NCI-H774 (cell line): ENCODE measurements around the gene ZNF414.
"Not testable (repeated sequence)": the region's sequence is repeated elsewhere in the genome, so short reads cannot be mapped to it uniquely, and the experiment has no call there.

ENCODE experiments used
- DNase-seq: peaks from one replicate; lab custom pipeline; 2025; lab: John Stamatoyannopoulos, UW

The ZNF414 gene, protein sequence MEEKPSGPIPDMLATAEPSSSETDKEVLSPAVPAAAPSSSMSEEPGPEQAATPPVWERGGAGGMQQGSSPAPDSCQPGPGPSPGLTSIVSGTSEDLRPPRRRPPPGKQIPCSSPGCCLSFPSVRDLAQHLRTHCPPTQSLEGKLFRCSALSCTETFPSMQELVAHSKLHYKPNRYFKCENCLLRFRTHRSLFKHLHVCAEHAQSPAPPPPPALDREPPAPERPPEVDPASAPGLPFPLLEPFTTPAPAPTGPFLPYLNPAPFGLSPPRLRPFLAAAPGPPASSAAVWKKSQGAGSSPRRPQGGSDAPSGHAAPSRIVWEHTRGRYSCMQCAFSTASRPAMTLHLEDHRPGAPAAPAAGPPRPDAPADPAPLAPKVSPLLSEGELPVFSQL

DNA sequence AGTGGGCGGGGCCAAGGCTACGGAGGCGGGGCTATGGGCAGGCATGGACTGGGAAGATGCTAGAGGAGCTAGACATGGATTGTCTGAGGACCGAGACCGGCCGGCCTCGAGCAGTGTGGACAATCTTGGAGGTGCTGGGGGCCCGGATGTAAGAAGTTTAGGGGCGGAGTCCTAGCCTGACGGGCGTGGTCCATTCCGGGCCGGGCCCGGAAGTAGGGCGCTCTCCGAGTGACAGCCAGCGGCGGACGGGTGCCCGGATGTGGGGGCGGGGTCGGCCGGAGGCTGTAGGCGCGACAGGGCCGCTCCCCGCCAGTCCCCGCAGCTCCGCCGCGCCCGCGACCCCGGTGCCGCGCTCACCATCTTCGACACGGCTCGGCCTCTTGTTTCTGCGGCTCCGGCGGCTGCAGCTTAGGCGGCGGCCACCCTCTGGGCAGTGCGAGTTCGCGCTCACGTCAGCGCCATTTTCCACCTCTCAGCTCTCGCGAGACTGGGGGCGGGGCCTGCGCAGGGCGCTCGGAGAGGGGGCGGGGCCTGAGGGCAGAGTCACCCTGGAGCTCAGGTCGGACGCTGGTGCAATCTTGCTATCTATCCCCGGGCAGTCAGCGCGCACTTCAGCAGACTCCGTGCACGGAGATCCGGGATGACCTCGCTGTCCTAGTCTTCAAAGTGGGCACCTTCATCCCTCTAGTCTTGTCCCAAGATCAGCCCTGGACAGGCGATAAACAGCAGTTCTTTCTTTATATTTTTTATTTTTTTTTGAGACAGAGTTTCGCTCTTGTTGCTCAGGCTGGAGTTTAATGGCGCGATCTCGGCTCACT is at the start of gene ZNF414:
Gene ZNF414, minus strand, starts transcription at position 481 of the 818 bp plus-strand sequence. Its CDS starts 121 bp downstream, at position 360.
- peak; percentile 82 for DNase-seq

DNA sequence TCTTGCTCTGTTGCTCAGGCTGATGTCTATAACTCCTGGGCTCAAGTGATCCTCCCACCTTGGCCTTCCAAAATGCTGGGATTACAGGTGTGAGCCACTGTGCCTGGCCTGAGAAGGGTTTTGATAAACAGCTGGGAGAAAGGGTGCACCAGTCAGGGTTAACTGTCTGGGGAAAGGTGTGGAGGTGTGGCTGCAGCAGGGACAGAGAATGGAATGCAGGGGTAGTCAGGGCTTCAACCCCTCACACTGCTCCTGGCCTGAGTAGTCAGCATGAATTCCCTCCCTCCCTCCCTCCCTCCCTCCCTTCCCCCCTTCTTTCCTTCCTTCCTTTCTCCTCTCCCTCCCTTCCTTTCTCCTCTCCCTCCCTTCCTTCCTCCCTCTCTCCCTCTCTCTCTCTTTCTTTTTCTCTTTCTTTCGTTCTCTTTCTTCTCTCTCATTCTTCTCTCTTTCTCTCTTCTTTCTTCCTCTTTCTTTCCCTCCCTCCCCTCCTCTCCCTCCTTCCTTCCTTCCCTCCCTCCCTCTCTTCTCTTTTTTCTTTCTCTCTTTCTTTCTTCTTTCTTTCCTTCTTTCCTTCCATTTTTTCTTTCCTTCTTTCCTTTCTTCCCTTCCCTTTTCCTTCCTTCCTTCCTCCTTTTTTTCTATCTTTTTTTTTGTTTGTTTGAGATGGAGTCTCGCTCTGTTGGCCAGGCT is 47.3 kb upstream of the ZNF414 start:
- no peak for DNase-seq

DNA sequence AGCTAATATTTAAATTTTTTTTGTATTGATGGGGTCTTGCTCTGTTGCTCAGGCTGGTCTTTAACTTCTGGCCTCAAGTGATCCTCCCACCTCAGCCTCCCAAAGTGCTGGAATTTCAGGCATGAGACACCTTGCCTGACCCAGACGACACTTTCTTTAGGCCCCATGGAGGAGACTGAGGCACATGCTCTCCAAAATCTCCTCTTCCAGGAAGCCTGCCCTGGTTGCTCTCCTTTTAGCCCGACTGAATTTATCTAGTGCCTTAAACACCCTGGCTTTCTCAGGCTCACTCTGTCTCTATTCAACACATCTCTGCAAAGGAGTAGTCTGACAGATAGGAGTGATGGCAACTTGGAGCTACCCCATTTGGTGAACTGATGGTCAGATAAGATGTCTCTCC is 44.4 kb upstream of the ZNF414 start:
- no peak for DNase-seq

DNA sequence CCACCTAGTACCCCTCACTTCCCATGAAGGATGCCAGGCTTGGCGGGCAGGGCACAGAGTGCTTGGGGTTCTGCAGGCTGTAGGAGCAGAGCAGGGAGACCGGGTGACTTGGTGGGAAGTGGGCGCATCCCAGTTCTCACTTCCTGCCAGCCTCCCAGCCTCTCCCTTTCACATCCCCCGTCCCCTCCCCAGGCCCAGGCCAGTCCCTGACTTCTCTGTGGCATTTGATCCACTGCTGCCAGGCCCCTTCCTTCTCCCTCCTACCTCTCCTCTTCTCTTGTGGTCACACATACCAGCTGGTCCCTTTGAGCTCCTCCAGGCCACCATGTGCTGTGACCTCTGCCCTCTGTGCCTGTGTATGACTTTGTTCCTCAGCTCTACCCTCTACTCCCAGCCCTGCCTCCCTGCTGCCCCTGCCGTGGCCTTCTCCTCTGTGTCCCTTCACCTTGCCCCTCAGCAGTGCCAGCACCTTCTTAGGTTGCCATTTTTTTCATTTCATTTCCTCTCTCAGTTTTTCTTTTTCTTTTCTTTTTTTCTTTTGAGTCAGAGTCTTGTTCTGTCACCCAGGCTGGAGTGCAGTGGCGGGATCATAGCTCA is 43.8 kb upstream of the ZNF414 start:
- no peak for DNase-seq

DNA sequence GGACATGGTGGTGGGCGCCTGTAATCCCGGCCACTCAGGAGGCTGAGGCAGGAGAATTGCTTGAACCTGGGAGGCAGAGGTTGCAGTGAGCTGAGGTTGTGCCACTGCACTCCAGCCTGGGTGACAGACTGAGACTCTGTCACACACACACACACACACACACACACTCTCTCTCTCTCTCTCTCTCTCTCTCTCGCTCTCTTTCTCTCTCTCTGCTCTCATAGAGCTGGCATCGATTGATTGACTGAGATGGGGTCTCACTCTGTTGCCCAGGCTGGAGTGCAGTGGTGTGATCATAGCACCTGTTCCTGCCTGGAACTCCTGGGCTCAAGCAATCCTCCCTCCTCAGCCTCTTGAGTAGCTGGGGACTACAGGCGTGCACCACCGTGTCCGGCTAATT is 39.8 kb upstream of the ZNF414 start:
- not testable (repeated sequence) for DNase-seq

DNA sequence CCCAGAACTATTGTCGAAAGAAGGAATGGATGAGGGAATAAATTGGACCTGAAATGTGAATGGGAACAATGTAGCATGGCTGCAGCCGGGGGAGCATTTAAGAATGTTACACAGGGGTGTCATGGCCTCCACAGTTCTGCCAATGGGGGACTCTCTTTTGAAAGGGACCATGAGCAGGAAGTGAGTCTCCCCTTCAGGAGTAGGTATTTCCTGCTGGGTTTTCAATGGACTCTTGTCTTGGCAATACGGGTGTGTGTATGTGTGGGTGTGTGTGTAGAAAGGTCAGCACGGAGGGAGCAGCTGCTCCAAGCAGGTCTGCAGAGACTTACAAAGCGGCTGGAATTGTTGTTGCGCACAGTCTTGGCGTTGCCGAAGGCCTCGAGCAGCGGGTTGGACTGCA is 38.8 kb upstream of the ZNF414 start:
- peak; percentile 5 for DNase-seq

DNA sequence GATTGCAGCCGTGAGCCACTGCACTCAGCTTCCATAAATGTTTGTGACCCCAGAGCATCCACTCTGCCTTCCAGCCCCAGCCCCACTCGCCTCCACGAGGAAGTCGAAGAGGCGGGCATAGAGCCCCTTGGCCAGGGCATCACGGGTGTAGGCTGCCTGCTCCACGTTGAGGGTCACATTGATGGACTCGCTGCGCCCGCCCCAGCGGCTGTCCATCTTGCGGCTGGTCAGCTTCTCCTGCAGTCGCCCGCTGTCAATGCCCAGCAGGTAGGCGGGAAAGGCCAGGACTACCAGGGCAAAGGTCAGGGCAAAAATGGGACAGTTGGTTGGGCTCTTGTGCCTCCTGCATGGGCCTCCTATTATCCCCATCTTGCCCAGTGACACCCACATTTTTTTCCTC is 36.1 kb upstream of the ZNF414 start:
- no peak for DNase-seq

DNA sequence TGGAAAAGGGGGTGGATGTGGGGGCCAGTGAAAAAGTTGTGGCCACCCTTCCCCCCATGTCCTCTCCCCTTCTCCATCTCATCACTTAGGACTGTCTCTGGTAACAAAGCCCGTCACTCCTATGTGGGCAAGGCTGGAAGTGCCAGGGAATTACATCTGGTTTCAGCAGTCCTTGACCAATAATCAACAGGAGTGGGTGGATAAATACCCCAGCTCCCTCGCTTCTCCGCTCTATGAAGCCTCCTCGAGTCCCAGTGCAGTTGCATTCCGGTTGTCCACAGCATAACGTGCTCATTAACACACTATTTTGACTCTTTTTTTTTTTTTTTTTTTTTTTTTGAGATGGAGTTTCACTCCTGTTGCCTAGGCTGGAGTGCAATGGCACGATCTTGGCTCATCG is 31.8 kb upstream of the ZNF414 start:
- no peak for DNase-seq

DNA sequence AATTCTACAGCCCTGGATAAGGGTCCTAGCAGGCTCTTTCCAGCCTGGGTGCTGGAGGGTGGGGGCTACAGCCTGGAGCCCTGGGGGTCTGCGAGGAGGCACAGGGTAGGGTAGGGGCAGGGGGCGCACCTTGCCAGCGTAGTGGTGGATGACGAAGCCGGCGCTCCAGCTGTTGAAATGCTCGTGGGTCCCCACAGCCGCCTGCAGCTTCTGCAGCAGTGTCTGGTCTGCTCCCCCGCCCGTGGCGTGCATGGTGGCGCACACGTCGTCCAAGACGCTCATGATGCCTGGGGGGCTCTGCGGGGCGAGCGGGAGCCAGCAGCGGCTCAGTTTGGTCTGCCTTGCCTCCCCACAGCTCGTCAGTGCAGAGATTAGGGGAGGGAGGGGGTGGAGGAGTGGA is 30.2 kb upstream of the ZNF414 start:
- no peak for DNase-seq

DNA sequence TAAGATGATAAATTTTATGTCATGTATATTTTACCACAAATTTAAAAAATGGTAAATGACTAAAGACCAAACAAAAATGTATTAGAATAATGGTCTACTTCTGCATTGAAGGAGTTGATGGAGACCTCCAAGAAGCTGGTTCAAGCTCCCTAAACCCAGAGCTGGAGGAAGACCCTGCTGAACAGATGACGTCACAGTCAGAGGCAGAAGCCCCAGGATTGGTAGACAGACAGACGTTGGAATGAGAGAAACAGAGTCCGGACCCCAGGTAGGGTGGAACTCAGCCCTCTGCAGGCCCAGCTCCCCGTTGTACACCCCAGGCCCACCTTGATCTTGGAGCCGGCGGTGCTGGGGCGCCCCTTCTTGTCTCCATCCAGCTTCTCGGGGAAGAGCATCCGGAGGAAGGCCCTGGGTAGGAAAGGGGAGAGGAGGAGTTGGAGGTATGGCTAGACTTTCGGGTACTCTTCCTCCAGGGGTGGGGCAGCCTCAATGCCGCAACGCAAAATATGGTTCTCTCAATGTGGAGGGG is 25.7 kb upstream of the ZNF414 start:
- DNase-seq, result no peak

DNA sequence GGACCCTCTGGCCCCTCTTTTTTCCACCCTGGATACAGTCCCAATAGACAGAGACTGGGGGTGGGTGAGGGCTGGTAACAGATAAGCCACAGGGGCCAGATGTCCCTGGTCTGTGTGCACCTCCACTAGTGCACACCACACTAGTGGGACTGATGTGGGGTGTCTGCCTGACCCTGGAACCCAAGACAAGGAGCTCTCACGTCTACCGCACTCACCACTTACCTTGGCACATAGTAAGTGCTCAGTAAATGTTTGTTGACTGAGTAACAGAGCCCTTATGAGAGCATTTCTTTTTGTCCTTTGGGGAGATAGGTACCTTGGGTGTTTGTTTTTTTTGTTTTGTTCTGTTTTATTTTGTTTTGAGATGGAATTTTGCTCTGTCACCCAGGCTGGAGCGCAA is 23.1 kb upstream of the ZNF414 start:
- DNase-seq, result no peak

DNA sequence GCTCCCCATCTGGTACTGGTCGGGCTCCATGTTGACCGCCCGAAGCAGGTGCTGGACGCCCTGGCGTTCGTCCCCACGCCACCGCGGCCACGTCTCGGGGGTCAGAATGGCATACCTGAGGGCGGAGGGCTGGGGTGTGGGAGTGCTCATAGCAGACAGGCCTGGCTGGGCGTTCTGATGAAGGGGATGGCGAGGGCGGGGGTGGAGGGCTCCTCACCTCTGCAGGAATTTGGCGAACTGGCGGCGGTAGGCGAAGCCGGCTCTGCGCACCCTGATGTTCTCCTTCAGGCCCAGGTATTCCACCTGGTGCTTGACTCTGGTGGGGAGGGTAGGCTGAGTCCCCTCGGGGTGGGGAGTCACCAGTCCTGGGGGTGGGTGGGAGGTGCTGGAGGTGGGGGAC is 22.3 kb upstream of the ZNF414 start:
- DNase-seq, result no peak

DNA sequence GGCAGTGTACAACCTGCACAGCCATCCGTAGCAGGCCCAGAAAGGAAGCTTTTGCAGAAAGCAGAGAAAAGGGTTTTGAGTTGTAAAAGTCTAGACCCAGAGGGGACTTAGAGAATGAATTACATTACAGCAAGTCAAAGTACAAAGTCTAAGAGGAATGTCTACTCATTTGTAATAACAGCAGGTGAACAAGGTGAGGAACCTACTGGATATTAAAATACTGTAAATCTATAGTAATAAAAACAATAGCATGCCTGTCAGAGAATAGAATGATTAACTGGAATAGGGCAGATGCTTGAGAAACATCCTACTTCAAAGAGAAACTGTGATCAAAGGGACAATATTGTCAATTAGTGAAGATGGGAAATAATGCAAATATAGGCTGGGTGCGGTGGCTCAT is 18.3 kb upstream of the ZNF414 start:
- no peak for DNase-seq

DNA sequence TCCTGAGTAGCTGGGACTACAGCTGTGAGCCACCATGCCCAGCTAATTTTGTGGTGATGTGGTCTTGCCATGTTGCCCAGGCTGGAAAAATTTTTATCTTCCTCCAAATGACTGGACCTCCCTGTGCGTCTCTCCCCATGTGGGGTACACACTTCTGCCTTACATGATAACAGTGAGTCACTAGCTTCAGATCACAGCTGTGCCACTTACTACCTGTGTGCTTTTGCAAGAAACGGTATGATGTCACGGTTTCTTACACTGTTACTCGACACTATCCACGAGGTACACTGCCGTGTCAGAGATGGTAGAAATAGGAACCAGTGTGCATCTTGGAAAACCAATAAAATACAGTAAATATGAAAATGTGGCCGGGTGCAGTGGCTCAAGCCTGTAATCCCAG is 17.5 kb upstream of the ZNF414 start:
- no peak for DNase-seq

DNA sequence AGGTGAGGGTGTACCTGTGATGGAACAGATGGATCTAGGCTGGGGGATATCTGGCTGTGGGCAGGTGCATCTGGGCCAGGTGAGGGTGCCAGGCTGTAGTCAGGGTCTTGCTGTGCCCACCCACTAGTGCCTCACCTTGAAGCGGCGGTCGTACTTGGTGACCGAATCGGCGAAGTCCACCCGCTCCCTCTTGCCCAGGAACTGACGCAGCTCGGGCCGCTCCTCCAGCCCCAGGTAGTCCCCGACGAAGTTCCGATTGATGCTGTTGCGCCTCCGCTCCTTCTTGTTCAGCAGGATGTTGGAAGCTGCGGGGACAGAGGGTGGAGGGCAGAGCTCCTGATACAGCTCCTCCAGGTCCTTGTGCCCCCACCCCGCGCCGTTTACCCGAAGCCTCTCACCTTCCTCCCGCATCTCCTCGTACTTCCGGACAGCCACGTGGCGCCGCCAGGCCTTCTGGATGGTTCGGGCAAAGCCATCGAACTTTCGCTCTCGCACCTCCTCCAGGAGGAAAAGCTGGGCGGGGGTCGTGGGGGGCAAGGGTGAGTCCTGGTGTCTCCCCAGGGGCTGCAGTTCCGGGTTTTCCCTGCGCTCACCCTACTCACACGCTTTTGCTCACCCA is 16.2 kb upstream of the ZNF414 start:
- DNase-seq, result no peak

DNA sequence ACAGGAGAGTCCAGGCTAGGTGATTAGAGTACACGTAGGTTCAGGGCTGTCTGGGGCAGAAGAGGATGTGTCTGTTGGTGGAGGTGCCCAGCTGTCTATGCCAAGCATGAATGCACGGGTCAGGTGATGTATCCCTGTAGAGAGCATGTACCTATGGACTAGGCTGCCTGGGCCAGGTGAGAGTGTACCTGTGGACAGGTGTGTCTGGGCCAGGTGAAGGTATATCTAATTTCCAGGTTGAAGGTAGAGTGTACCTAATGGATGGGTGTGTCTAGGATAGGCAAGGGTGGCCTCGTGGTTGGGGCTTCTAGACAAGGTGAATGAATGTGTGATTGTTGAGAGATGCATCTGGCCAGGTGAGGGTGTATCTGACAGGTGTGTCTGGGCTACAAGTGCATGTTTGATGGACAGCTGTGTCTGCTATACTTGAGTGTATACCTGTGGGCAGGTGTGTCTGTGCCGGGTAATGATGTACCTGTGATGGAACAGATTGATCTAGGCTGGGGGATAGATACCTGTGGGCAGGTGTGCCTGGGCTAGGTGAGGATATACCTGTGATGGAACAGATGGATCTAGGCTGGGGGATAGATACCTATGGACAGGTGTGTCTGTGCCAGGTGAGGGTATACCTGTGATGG is 15.5 kb upstream of the ZNF414 start:
- no peak for DNase-seq

DNA sequence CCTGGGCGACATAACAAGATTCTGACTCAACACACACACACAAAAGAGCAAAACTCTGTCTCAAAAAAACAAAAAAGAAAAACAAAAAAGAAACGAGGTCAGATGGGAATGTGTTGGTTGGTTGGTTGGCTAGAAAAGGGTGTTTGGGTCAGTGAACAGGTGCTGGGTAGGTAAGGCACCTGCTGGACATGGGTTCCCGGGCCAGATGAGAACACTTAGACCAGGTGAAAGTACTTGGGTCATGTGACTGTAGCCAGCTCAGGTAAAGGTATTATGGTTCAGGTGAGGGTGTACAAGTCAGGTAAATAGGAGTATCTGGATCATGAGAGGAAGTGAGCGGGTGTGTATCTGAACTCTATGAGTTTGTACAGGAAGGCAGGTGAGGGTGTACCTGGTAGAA is 14.5 kb upstream of the ZNF414 start:
- no peak for DNase-seq

DNA sequence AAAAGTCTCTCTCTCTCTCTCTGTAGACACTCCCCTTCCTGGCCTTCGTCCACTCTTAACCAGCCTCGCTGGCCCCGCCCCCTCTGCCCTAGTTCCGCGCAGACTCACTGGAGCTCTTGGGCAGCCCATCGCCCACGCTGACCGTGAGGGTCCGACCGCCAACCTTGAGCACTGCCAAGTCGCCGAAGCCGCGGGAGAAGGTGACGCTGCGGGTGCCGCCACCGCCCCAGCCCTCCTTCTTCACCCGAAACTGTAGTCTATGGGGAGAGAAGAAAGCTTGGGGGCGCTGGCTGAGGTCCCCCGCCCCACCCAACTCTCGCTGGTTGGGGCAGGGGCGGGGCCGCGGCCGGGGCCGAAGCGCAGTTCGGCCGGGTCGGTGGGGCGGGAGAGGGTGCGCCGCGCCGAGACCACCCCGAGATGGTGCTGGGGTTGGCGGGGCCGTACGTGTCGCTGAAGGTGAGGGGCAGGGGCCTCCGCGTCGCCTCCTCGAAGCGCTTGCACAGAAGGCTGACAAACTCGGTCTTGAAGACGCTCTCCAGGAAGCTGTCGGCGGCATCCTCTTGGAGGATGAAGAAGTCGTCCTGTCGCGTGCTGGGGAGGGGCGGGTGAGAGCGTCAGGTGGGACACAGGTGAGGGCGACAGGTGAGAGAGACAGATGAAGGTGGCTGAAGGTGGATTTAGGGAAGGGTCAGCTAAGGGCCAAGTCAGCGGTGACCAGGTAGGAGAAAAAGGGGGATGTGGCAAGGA is 12.6 kb upstream of the ZNF414 start:
- DNase-seq, result peak; percentile 70

DNA sequence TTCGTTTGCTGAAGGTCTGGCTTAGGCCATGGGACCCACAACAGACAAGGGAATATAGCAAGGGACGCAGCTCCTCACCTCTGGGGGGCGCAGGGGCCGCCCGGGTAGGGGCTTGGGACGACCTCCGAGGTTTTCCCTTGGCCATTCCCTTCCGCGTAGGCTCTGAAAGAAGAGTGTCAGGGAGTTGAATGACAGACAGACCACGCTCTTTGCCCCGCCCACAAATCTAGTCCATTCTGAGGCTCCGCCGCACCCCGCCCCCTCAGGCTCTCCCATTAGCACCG is 11.4 kb upstream of the ZNF414 start:
- no peak for DNase-seq

DNA sequence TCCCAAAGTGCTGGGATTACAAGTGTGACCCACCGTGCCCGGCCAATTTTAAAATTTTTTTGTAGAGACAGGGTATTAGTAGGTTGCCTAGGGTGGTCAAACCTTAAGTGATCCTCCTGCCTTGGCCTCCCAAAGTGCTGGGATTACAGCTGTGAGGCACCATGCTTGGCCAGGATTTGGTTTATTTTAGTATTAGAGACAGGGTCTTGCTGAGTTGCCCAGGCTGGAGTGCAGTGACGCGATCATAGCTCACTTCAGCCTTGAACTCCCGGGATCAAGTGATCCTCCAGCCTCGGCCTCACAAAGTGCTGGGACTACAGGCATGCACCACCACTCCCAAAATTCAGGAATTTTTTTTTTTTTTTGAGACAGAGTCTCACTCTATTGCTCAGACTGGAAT is 5.4 kb upstream of the ZNF414 start:
- no peak for DNase-seq

DNA sequence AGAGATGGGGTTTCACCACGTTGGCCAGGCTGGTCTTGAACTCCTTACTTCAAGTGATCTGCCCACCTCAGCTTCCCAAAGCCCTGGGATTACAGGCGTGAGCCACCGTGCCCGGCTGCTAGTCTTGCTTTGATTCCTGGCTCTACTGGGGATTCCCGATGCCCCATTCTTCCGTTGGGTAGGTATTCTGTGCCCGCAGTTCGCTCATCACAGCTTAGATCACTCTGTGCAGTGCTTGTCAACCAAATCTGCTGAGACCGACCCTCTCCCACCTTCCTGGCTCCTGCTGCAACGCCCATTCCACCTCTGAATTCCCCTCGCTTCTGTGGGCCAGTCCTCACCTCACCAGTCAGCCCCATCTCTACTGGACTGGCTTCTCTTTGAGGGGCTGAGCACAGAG is 4.6 kb upstream of the ZNF414 start:
- no peak for DNase-seq
